ENCODE measurements around the gene PTK6.

GRCh38 chr20:63566395-63567135 lies 29.4 kb upstream of the PTK6 start:
- TF ChIP-seq, protein P1, sequence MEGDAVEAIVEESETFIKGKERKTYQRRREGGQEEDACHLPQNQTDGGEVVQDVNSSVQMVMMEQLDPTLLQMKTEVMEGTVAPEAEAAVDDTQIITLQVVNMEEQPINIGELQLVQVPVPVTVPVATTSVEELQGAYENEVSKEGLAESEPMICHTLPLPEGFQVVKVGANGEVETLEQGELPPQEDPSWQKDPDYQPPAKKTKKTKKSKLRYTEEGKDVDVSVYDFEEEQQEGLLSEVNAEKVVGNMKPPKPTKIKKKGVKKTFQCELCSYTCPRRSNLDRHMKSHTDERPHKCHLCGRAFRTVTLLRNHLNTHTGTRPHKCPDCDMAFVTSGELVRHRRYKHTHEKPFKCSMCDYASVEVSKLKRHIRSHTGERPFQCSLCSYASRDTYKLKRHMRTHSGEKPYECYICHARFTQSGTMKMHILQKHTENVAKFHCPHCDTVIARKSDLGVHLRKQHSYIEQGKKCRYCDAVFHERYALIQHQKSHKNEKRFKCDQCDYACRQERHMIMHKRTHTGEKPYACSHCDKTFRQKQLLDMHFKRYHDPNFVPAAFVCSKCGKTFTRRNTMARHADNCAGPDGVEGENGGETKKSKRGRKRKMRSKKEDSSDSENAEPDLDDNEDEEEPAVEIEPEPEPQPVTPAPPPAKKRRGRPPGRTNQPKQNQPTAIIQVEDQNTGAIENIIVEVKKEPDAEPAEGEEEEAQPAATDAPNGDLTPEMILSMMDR (IDR thresholded peaks at IDR 0.05 in 2 of 3, conservative IDR thresholded peaks at IDR 0.05 in 1 of 3; ENCODE audit: borderline replicate concordance in 1 of 3, insufficient read depth in 1 of 3, low read depth in 2 of 3, low read length in 2 of 3), result no peak
- TF ChIP-seq YY1 (IDR thresholded peaks at IDR 0.05; ENCODE audit: extremely low read depth, insufficient replicate concordance, low read depth, low read length) (no peak), SP1 (IDR thresholded peaks at IDR 0.05; ENCODE audit: low read depth) (no peak), FOSL1 (IDR thresholded peaks at IDR 0.05; ENCODE audit: low read depth) (no peak), SIN3A (IDR thresholded peaks at IDR 0.05; ENCODE audit: low read depth) (no peak), REST (IDR thresholded peaks at IDR 0.05; ENCODE audit: low read depth) (no peak), EZH2 (IDR thresholded peaks at IDR 0.05) (no peak), POLR2A (IDR thresholded peaks at IDR 0.05; ENCODE audit: borderline replicate concordance, extremely low read depth, insufficient read depth, insufficient read length) (no peak), JUND (IDR thresholded peaks at IDR 0.05) (no peak), ZNF274 (IDR thresholded peaks at IDR 0.05; ENCODE audit: low read depth, low read length) (no peak), ZFX (IDR thresholded peaks at IDR 0.05) (no peak), SRF (IDR thresholded peaks at IDR 0.05; ENCODE audit: low read depth) (no peak), POLR2AphosphoS5 (IDR thresholded peaks at IDR 0.05; ENCODE audit: low read depth, low read length) (no peak)
- TF ChIP-seq, protein P2, sequence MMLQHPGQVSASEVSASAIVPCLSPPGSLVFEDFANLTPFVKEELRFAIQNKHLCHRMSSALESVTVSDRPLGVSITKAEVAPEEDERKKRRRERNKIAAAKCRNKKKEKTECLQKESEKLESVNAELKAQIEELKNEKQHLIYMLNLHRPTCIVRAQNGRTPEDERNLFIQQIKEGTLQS (IDR thresholded peaks at IDR 0.05), result no peak

Data from HCT116 (cell line).